Mesendoderm (in vitro differentiated cells): ENCODE data around the gene AGXT.

ENCODE experiments used
- DNase-seq: peaks from one replicate; pipeline ENCODE4 v3.0.0; 2013
- H2AK5ac ChIP-seq: 2 replicates; pipeline ENCODE4 v1.6.1; 2013; ENCODE audit warnings: low read length, inconsistent platforms
- H2BK120ac ChIP-seq: 2 replicates; pipeline ENCODE4 v1.6.1; 2013; ENCODE audit warnings: low read depth, mild to moderate bottlenecking, low read length, moderate library complexity, mixed read lengths
- H2BK15ac ChIP-seq: replicated peaks from 2 replicates; pipeline ENCODE4 v1.6.1; 2013; ENCODE audit warnings: low read depth, mild to moderate bottlenecking, moderate library complexity
- H2BK5ac ChIP-seq: 2 replicates; pipeline ENCODE4 v1.6.1; 2013; ENCODE audit warnings: low read length, inconsistent platforms
- H3K18ac ChIP-seq: 2 replicates; pipeline ENCODE4 v1.6.1; 2013; ENCODE audit warnings: mild to moderate bottlenecking, low read length, mixed read lengths
- H3K23ac ChIP-seq: one replicate; pipeline ENCODE4 v1.6.1; 2013; ENCODE audit warnings: low read length
- H3K27ac ChIP-seq: 2 replicates; pipeline ENCODE4 v1.5.1; 2013; ENCODE audit warnings: low read depth, mild to moderate bottlenecking, inconsistent platforms, low read length, moderate library complexity
- H3K27me3 ChIP-seq: 2 replicates; pipeline ENCODE4 v1.6.1; 2013; ENCODE audit warnings: low read length, control low read depth, mild to moderate bottlenecking, inconsistent platforms; ENCODE audit not compliant: insufficient read depth, poor library complexity
- H3K36me3 ChIP-seq: 2 replicates; pipeline ENCODE4 v1.6.1; 2013; ENCODE audit warnings: low read length, inconsistent platforms; ENCODE audit not compliant: control insufficient read depth, insufficient read depth
- H3K4ac ChIP-seq: one replicate; pipeline ENCODE4 v1.6.1; 2013; ENCODE audit warnings: low read depth, mild to moderate bottlenecking, low read length, moderate library complexity
- H3K4me1 ChIP-seq: 2 replicates; pipeline ENCODE4 v1.6.1; 2013; ENCODE audit warnings: low read depth, low read length, inconsistent platforms; ENCODE audit not compliant: control insufficient read depth
- H3K4me2 ChIP-seq: 2 replicates; pipeline ENCODE4 v1.6.1; 2013; ENCODE audit warnings: low read length
- H3K4me3 ChIP-seq: 2 replicates; pipeline ENCODE4 v1.5.1; 2013; ENCODE audit warnings: mild to moderate bottlenecking, low read length
- H3K56ac ChIP-seq: one replicate; pipeline ENCODE4 v1.6.1; 2013; ENCODE audit warnings: low read length
- H3K79me1 ChIP-seq: 2 replicates; pipeline ENCODE4 v1.6.1; 2013; ENCODE audit warnings: low read length, inconsistent platforms
- H3K79me2 ChIP-seq: 2 replicates; pipeline ENCODE4 v1.6.1; 2013; ENCODE audit warnings: mild to moderate bottlenecking, low read length; ENCODE audit not compliant: control insufficient read depth, insufficient read depth
- H3K9ac ChIP-seq: 2 replicates; pipeline ENCODE4 v1.6.1; 2013; ENCODE audit warnings: low read length, inconsistent platforms
- H4K5ac ChIP-seq: one replicate; pipeline ENCODE4 v1.6.1; 2013; ENCODE audit warnings: low read length
- H4K8ac ChIP-seq: one replicate; pipeline ENCODE4 v1.6.1; 2013; ENCODE audit warnings: low read depth, mild to moderate bottlenecking, control low read depth, low read length, moderate library complexity
- WGBS: extraction: QIAGEN DNeasy Blood & Tissue Kit; methylation state at CpG from one replicate; pipeline ENCODE4 v1.1.7; 2013; ENCODE audit warnings: low lambda C conversion rate, missing lambda C conversion rate; ENCODE audit not compliant: insufficient coverage; ENCODE audit errors: extremely low coverage; 5-methylcytosine and 5-hydroxymethylcytosine counted together

The AGXT gene

DNA sequence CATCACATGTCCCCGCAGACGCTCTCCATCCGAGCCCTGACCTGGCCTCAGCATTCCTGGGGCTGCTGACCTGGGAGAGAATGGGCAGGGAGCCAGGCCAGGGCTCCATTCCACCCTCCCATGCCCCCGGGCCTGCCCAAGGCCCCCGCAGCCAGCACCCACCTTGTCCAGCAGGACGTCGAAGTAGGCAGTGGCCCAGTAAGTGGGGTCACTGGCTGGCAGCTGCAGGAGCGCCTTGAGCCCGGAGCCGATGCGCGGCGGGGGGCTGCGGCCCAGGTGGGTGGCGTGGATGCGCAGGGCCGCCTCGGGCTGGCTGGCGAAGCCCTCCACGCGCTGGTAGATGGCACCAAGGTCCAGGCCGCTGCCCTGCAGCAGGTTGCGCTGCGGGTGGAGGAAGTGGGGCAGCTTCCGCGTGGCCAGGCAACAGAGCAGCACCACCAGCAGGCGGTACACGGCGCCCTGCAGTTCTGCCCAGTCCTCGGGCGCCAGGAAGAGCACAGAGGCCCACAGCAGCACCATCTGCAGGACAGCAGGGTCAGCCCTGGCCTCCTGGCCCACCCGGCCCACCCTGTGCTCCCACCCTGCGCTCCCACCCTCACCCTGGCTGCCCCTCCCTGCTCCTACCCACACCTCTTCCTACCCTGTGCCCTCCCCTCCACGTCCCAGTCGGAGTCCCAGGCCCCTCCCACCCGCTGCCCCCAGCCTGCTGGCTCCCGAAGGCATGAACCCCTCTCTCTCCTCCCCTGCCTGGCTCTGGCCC, 19.7 kb downstream of the AGXT start:
- DNase-seq: no peak
- Histone ChIP-seq H3K36me3 (no peaks in the 10 kb centered on the region), H3K18ac (no peak overlapping the region), H3K27me3 (no peaks in the 10 kb centered on the region), H3K4me3 (no peak overlapping the region), H3K4ac (no peak overlapping the region), H2AK5ac (no peak overlapping the region), H3K56ac (no peak overlapping the region), H3K79me1 (no peaks in the 10 kb centered on the region), H3K27ac (no peak overlapping the region), H3K4me2 (no peak overlapping the region), H3K9ac (no peak overlapping the region), H2BK120ac (no peak overlapping the region), H3K79me2 (no peaks in the 10 kb centered on the region), H4K5ac (no peak overlapping the region), H3K4me1 (no peaks in the 10 kb centered on the region), H4K8ac (no peak overlapping the region), H2BK15ac (no peak overlapping the region), H3K23ac (no peak overlapping the region), H2BK5ac (no peak overlapping the region)
- WGBS: no CpG with 5 or more reads among the region's 37 CpGs

DNA sequence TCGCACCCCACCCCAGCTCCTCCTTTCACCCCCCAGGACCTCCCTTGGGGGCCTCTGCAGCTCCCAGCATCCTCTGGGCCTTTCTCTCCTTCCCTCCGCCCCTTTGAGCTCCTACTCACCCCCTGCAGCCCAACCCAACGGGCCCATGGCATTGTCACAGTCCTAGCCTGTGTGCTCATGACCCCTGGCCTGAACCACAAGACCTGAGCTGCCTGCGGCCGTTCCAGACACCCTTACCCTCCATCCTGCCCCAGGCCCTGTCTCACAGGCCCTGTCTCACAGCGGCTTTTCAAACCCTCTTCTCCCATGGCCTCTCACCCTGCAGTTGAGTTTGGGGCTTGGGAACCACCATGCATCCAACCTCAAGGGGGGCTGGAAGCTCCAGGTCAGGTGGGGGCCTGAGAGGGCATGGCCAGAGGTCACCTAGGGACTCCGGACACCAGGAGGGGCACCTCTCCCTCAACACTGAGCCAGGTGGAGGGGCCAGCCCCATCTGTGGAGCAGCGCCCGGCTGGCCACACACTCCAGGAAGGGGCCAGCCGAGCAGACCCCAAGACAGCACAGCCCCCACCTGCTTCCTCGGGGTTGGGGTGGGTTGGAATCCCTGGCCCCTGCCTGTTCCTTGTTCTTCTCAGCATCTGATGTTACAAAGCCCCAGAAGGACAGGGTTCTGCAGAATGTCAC, 20.4 kb downstream of the AGXT start:
- H3K79me1 ChIP-seq: no peaks in the 10 kb centered on the region
- whole genome bisulfite sequencing: no CpG with 5 or more reads among the region's 11 CpGs
- H3K9ac ChIP-seq: no peak overlapping the region

DNA sequence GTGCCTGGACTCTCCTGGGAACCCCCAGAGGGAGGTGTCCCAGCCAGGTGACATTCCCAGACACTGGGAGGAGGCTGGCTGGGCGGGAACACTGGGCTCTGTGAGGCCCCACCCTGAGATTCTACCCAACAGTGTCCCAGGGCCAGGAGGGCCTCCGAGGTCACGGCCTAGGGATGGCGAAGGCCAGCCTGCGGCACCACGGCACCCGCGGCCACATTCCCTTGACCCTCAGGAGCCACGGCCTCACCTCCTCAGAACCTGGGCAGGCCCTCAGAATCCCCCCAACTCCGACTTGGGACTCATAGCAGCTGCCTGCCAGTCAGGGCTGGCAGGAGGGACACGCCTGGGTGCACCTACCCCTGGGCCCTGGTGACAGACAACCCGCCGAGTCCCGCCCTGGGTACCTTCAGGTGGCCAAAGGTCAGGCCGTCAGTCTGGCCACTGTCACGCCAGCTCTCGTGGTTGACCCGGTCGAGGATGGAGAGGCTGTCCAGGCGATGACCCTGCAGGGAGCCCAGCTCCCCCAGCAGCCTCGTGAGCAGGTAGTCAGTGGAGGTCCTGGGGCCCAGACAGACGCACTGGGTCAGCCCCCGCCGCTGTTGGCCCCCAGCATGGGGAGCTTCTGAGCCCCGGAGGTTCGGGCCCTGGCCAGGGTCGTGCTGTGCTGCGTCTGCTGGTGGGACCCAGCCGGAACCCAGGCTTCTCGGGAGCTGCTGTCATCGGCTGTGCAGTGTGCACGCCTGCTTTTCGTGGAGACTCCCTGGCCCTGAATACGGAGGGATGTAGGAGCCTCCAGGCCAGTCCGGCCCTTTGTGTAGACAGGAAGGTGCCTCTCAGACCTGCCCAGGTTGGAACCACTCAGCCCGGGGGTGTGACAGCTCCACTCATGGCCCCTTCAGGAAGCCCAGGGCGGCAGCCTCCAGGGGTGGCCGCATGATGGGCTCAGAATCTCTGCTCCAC, 21.3 kb downstream of the AGXT start:
- Histone ChIP-seq H2BK5ac (no peak overlapping the region), H3K18ac (no peak overlapping the region), H2BK120ac (no peak overlapping the region), H3K79me2 (no peaks in the 10 kb centered on the region), H3K4me1 (no peaks in the 10 kb centered on the region), H3K27ac (no peak overlapping the region), H2AK5ac (no peak overlapping the region), H3K23ac (no peak overlapping the region), H3K9ac (no peak overlapping the region), H3K79me1 (no peaks in the 10 kb centered on the region), H3K4me3 (no peak overlapping the region), H4K8ac (no peak overlapping the region), H2BK15ac (no peak overlapping the region), H3K27me3 (no peaks in the 10 kb centered on the region), H3K56ac (no peak overlapping the region), H3K36me3 (no peaks in the 10 kb centered on the region), H4K5ac (no peak overlapping the region), H3K4me2 (no peak overlapping the region), H3K4ac (no peak overlapping the region)
- DNase-seq: no peak
- WGBS: no CpG with 5 or more reads among the region's 38 CpGs

More for the DNA sequence above, 20.4 kb downstream of the AGXT start:
- Histone ChIP-seq H3K4me1 (no peaks in the 10 kb centered on the region), H3K18ac (no peak overlapping the region), H3K79me2 (no peaks in the 10 kb centered on the region), H3K23ac (no peak overlapping the region), H3K4ac (no peak overlapping the region), H2BK5ac (no peak overlapping the region), H2AK5ac (no peak overlapping the region), H3K27ac (no peak overlapping the region), H3K4me3 (no peak overlapping the region), H3K56ac (no peak overlapping the region), H3K4me2 (no peak overlapping the region), H4K5ac (no peak overlapping the region), H2BK120ac (no peak overlapping the region), H4K8ac (no peak overlapping the region), H2BK15ac (no peak overlapping the region), H3K36me3 (no peaks in the 10 kb centered on the region), H3K27me3 (no peaks in the 10 kb centered on the region)
- DNase-seq: no peak

DNA sequence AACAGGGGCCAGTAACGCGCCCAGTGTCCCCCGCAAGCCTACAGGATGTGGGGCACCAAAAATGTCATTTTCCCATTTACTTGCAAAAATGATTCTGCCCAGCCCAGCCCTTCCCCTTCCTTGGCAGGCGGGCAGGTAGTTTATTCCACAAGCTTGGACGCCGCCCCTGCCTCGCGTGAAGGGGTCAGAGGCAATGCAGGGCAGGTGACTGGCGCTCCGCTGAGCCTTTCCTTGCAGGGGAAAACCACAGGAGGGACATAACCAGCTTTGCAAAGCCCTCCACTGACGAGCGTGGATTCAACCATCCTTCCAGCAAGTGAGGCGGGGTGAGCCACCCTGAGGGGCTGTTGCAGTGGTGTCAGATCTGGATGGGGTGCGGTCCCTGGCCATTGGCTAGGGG, 22.1 kb downstream of the AGXT start:
- no peak overlapping the region for H3K27ac ChIP-seq
- no peak overlapping the region for H2AK5ac ChIP-seq
- H3K36me3 ChIP-seq: no peaks in the 10 kb centered on the region
- no peak overlapping the region for H3K4ac ChIP-seq
- no peak overlapping the region for H2BK15ac ChIP-seq
- no peak overlapping the region for H3K23ac ChIP-seq
- H3K4me2 ChIP-seq: no peak overlapping the region
- WGBS: no CpG with 5 or more reads among the region's 14 CpGs
- H3K4me3 ChIP-seq: no peak overlapping the region
- H3K18ac ChIP-seq: no peak overlapping the region
- no peak overlapping the region for H4K8ac ChIP-seq
- H3K27me3 ChIP-seq: no peaks in the 10 kb centered on the region
- H3K9ac ChIP-seq: no peak overlapping the region
- no peak overlapping the region for H3K56ac ChIP-seq
- no peaks in the 10 kb centered on the region for H3K79me1 ChIP-seq
- H3K4me1 ChIP-seq: no peaks in the 10 kb centered on the region
- no peaks in the 10 kb centered on the region for H3K79me2 ChIP-seq
- H4K5ac ChIP-seq: no peak overlapping the region
- no peak overlapping the region for H2BK120ac ChIP-seq
- H2BK5ac ChIP-seq: no peak overlapping the region
- no peak for DNase-seq

DNA sequence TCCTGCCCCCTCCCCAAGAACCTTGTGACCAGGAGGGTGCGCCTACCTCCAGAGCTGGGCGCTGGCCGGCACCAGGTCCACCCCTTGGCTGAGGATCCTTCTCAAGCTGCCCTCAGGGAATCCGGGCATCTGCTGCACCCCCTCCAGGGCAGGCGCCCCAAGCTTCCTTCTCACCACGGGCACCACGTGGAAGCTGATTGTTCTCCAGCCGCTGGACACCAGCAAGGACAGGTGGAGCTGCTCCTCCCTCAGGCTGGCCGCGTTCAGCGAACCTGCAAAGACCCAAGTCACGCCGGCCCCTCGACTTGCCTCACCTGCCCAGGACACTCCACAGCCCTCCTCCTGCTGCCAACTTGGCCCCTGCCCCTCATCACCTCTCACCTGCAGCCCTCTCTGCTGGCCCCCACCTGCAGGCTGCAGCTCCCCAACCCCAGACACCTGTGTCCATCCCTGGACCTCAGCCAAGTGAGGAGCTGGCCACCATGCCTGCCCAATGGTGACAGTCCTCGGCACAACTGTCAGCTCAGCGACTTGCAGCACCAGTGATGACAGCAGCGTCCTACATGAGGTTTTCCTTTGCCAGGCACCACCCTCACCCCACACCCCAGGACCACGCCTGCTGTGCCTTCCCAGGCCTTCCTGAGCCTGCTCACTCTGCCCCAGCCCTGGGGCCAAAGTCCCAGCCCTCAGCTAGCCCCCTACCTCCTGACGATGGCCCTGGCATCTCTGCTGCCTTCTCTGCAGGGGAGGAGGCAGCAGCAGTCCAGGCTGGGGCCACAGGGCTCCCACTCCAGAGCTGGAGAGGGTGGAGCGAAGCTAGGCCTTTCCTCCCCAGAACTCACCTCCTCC, 23.1 kb downstream of the AGXT start:
- Histone ChIP-seq H3K23ac (no peak overlapping the region), H3K4me2 (no peak overlapping the region), H3K4me3 (no peak overlapping the region), H3K4ac (no peak overlapping the region), H3K27me3 (no peaks in the 10 kb centered on the region), H2BK15ac (no peak overlapping the region), H4K8ac (no peak overlapping the region), H2BK120ac (no peak overlapping the region), H4K5ac (no peak overlapping the region), H3K18ac (no peak overlapping the region), H2BK5ac (no peak overlapping the region), H3K4me1 (no peaks in the 10 kb centered on the region), H3K79me2 (no peaks in the 10 kb centered on the region), H3K56ac (no peak overlapping the region), H3K27ac (no peak overlapping the region), H3K9ac (no peak overlapping the region), H3K36me3 (no peaks in the 10 kb centered on the region), H3K79me1 (no peaks in the 10 kb centered on the region), H2AK5ac (no peak overlapping the region)
- WGBS: no CpG with 5 or more reads among the region's 20 CpGs
- no peak for DNase-seq
